Uterus (tissue), 2 donors: ENCODE data around the gene BNC2.

ENCODE experiments used
- CTCF ChIP-seq, 4 experiments: fragments of 200-600 bp in 2 of 4; fragments of 450-650 bp in 2 of 4; sonication (generic) in 2 of 4; IDR thresholded peaks; one replicate each; pipeline ENCODE4 v1.5.1; 2016 to 2019; ENCODE audit warnings: antibody characterized with exemption in 4 of 4, mild to moderate bottlenecking in 2 of 4, moderate library complexity in 1 of 4
- POLR2A ChIP-seq, 2 donors: fragments of 450-650 bp; IDR thresholded peaks; one replicate each; pipeline ENCODE4 v1.6.1; 2016; ENCODE audit warnings: antibody characterized with exemption in 2 of 2, mild to moderate bottlenecking in 1 of 2, moderate library complexity in 1 of 2

GRCh38 chr9:16526380-16526779 lies 344.1 kb downstream of the BNC2 start:
- no peak for TF ChIP-seq CTCF (IDR thresholded peaks at IDR 0.05)
- TF ChIP-seq POLR2A (IDR thresholded peaks at IDR 0.05) = no peak
